Body of pancreas (tissue), 4 donors: ENCODE results near the gene HOXD13.

Experiments
- POLR2A ChIP-seq, 3 donors: fragments of 450-650 bp; IDR thresholded peaks; one replicate each; pipeline ENCODE4 v1.6.1; 2016; ENCODE audit warnings: antibody characterized with exemption in 3 of 3, mild to moderate bottlenecking in 2 of 3
- TF ChIP-seq, protein P1 (sequence below), 7 experiments: fragments of 450-650 bp in 4 of 7; fragments of 200-600 bp in 3 of 7; sonication (generic) in 3 of 7; IDR thresholded peaks; one replicate each; pipeline ENCODE4 v1.5.1; 2016 to 2019; ENCODE audit warnings: antibody characterized with exemption in 7 of 7

GRCh38 chr2:176093898-176094249 is 1.4 kb downstream of the HOXD13 start:
- TF ChIP-seq, protein P1, sequence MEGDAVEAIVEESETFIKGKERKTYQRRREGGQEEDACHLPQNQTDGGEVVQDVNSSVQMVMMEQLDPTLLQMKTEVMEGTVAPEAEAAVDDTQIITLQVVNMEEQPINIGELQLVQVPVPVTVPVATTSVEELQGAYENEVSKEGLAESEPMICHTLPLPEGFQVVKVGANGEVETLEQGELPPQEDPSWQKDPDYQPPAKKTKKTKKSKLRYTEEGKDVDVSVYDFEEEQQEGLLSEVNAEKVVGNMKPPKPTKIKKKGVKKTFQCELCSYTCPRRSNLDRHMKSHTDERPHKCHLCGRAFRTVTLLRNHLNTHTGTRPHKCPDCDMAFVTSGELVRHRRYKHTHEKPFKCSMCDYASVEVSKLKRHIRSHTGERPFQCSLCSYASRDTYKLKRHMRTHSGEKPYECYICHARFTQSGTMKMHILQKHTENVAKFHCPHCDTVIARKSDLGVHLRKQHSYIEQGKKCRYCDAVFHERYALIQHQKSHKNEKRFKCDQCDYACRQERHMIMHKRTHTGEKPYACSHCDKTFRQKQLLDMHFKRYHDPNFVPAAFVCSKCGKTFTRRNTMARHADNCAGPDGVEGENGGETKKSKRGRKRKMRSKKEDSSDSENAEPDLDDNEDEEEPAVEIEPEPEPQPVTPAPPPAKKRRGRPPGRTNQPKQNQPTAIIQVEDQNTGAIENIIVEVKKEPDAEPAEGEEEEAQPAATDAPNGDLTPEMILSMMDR (IDR thresholded peaks at IDR 0.05), result no peak
- no peak for TF ChIP-seq POLR2A (IDR thresholded peaks at IDR 0.05)
